GM19452 (cell line): ENCODE data around the gene PSMB5.

Experiments
- ATAC-seq: cut with Tn5 transposase; IDR thresholded peaks from one replicate; pipeline ENCODE4 v1.9.1; 2021; ENCODE audit not compliant: unreplicated experiment

PSMB5 gene

GRCh38 chr14:23060536-23061260 lies 26.0 kb upstream of the PSMB5 start:
- ATAC-seq = no peak

GRCh38 chr14:23058654-23059504 lies 24.2 kb upstream of the PSMB5 start:
- ATAC-seq = no peak

GRCh38 chr14:23057757-23058653 lies 23.3 kb upstream of the PSMB5 start:
- ATAC-seq = peak; percentile 54

- peak; percentile 54 for ATAC-seq
Observed at GRCh38 chr14:23056956-23057756, 22.5 kb upstream of the PSMB5 start, which contains the start of gene CDH24. CDH24 (minus strand) TSS chr14:23057520; CDS start chr14:23055733, 1,787 bp downstream.

GRCh38 chr14:23056145-23056955 lies 21.6 kb upstream of the PSMB5 start:
- ATAC-seq = no peak

- ATAC-seq = no peak
Observed at GRCh38 chr14:23055621-23056144, 21.0 kb upstream of the PSMB5 start.

GRCh38 chr14:23055147-23055550 lies 20.4 kb upstream of the PSMB5 start:
- ATAC-seq = no peak

GRCh38 chr14:23054000-23054811 lies 19.5 kb upstream of the PSMB5 start:
- no peak for ATAC-seq

GRCh38 chr14:23053426-23053825 lies 18.7 kb upstream of the PSMB5 start:
- no peak for ATAC-seq

GRCh38 chr14:23052671-23053070 lies 18.0 kb upstream of the PSMB5 start:
- no peak for ATAC-seq

GRCh38 chr14:23052182-23052623 lies 17.5 kb upstream of the PSMB5 start:
- no peak for ATAC-seq

- no peak for ATAC-seq
Observed at GRCh38 chr14:23051141-23052057, 16.7 kb upstream of the PSMB5 start.

- ATAC-seq = no peak
Observed at GRCh38 chr14:23049011-23049410, 14.3 kb upstream of the PSMB5 start.

GRCh38 chr14:23047751-23048693 lies 13.3 kb upstream of the PSMB5 start:
- ATAC-seq = no peak

- no peak for ATAC-seq
Observed at GRCh38 chr14:23047034-23047634, 12.4 kb upstream of the PSMB5 start.
